NB4 (cell line): Measurements from ENCODE around the gene DHX34.

Experiments
- CTCF ChIP-seq: IDR thresholded peaks from one replicate; pipeline ENCODE4 v1.5.1; 2012; ENCODE audit warnings: low read depth, low read length
- MYC ChIP-seq: IDR thresholded peaks from 2 replicates; pipeline ENCODE4 v1.6.1; 2011; ENCODE audit warnings: low read depth, low read length

GRCh38 chr19:47381121-47381520 is 32.0 kb downstream of the DHX34 start:
- TF ChIP-seq CTCF, result no peak
- no peak for TF ChIP-seq MYC
